Effector CD8-positive, alpha-beta T cell (primary cell): ENCODE data around the gene SDR42E1.
"Not testable (repeated sequence)": the region's sequence is repeated elsewhere in the genome, so short reads cannot be mapped to it uniquely, and the experiment has no call there.

Experiments
- DNase-seq: peaks from one replicate; lab custom pipeline; 2025; lab: John Stamatoyannopoulos, UW

The SDR42E1 gene

GRCh38 chr16:82004601-82005000 lies 6.7 kb downstream of the SDR42E1 start:
- DNase-seq, result no peak

- DNase-seq, result no peak
These were observed 8.4 kb downstream of the SDR42E1 start for GRCh38 chr16:82002831-82003230.

- DNase-seq, result no peak
These were observed 13.5 kb downstream of the SDR42E1 start for GRCh38 chr16:81997738-81998137.

- DNase-seq, result no peak
These were observed 14.4 kb downstream of the SDR42E1 start for GRCh38 chr16:81996664-81997509.

GRCh38 chr16:81995651-81996050 lies 15.6 kb downstream of the SDR42E1 start:
- DNase-seq, result no peak

GRCh38 chr16:81994485-81994884 lies 16.8 kb downstream of the SDR42E1 start:
- no peak for DNase-seq

GRCh38 chr16:81992859-81993258 lies 18.4 kb downstream of the SDR42E1 start:
- no peak for DNase-seq

GRCh38 chr16:81987706-81988105 lies 23.6 kb downstream of the SDR42E1 start:
- no peak for DNase-seq

GRCh38 chr16:81987121-81987520 lies 24.1 kb downstream of the SDR42E1 start:
- DNase-seq, result no peak

GRCh38 chr16:81977335-81977942 lies 33.8 kb downstream of the SDR42E1 start:
- not testable (repeated sequence) for DNase-seq

GRCh38 chr16:81975637-81976036 lies 35.6 kb downstream of the SDR42E1 start:
- no peak for DNase-seq

GRCh38 chr16:81973737-81974136 lies 37.5 kb downstream of the SDR42E1 start:
- DNase-seq, result no peak

GRCh38 chr16:81971853-81972252 lies 39.4 kb downstream of the SDR42E1 start:
- DNase-seq, result no peak

GRCh38 chr16:81967358-81967757 lies 43.9 kb downstream of the SDR42E1 start:
- no peak for DNase-seq

- DNase-seq, result no peak
These were observed 46.5 kb downstream of the SDR42E1 start for GRCh38 chr16:81964808-81965207.

GRCh38 chr16:81956213-81956948 lies 54.9 kb downstream of the SDR42E1 start:
- no peak for DNase-seq

- DNase-seq, result no peak
These were observed 59.7 kb downstream of the SDR42E1 start for GRCh38 chr16:81951564-81951963.

- DNase-seq, result no peak
These were observed 65.1 kb downstream of the SDR42E1 start for GRCh38 chr16:81946206-81946605.

- DNase-seq, result no peak
These were observed 65.6 kb downstream of the SDR42E1 start for GRCh38 chr16:81945665-81946064.

GRCh38 chr16:81942007-81942601 lies 69.2 kb downstream of the SDR42E1 start:
- no peak for DNase-seq

- no peak for DNase-seq
These were observed 70.3 kb downstream of the SDR42E1 start for GRCh38 chr16:81940781-81941560.
